Measurements from ENCODE around the gene NCAN.
"Not testable (repeated sequence)": the region's sequence is repeated elsewhere in the genome, so short reads cannot be mapped to it uniquely, and the experiment has no call there.

Gene NCAN

GRCh38 chr19:19201697-19202630 lies 9.8 kb upstream of the NCAN start:
- DNase-seq: no peak

- no peak for DNase-seq
Observed at GRCh38 chr19:19202707-19203011, 9.1 kb upstream of the NCAN start.

GRCh38 chr19:19203012-19203856 lies 8.5 kb upstream of the NCAN start, which contains the start of gene NR2C2AP:
TSS of gene NR2C2AP (minus strand) at chr19:19203414. CDS start at chr19:19203060, 354 bp downstream.
- peak; percentile 70 to 93 for DNase-seq

GRCh38 chr19:19204181-19204580 lies 7.6 kb upstream of the NCAN start:
- DNase-seq: no peak

GRCh38 chr19:19205416-19206410 lies 6.0 kb upstream of the NCAN start:
- DNase-seq: no peak

GRCh38 chr19:19206938-19207337 lies 4.8 kb upstream of the NCAN start:
- DNase-seq: no peak

GRCh38 chr19:19207637-19208572 lies 3.9 kb upstream of the NCAN start:
- DNase-seq: no peak

- no peak for DNase-seq
Observed at GRCh38 chr19:19209372-19209771, 2.4 kb upstream of the NCAN start.

GRCh38 chr19:19212916-19213315 lies 1.2 kb downstream of the NCAN start:
- no peak for DNase-seq

- DNase-seq: no peak
Observed at GRCh38 chr19:19213426-19214158, 1.8 kb downstream of the NCAN start.

GRCh38 chr19:19214159-19214490 lies 2.4 kb downstream of the NCAN start:
- DNase-seq: peak in 1 of 2 experiments; percentile 65

- no peak for DNase-seq
Observed at GRCh38 chr19:19214892-19215291, 3.1 kb downstream of the NCAN start.

GRCh38 chr19:19215792-19216191 lies 4.0 kb downstream of the NCAN start:
- no peak for DNase-seq

GRCh38 chr19:19217099-19217498 lies 5.3 kb downstream of the NCAN start:
- peak in 1 of 2 experiments; percentile 27 for DNase-seq

- no peak for DNase-seq
Observed at GRCh38 chr19:19218911-19219310, 7.2 kb downstream of the NCAN start.

GRCh38 chr19:19221000-19221399 lies 9.2 kb downstream of the NCAN start:
- DNase-seq: not testable (repeated sequence)

GRCh38 chr19:19223060-19223459 lies 11.3 kb downstream of the NCAN start:
- no peak for DNase-seq

GRCh38 chr19:19223636-19224035 lies 11.9 kb downstream of the NCAN start:
- no peak for DNase-seq

- DNase-seq: no peak
Observed at GRCh38 chr19:19224150-19224851, 12.5 kb downstream of the NCAN start.

GRCh38 chr19:19224852-19225494 lies 13.2 kb downstream of the NCAN start:
- DNase-seq: peak; percentile 42 to 88
